Measurements from ENCODE around the gene ATP1A1. TPM values are rescaled to one million over a fixed set of nuclear protein-coding genes. Genes with fewer than 3 reads are reported as not detected.

ATP1A1 gene
- total RNA-seq, 1 donor from 2014 or later, result 123 TPM

- Histone ChIP-seq H3K4me3 (ENCODE audit: low read depth, low read length) (no peak overlapping the region), H3K27me3 (ENCODE audit: control insufficient read depth, insufficient read depth, low read length) (no peaks in the 10 kb centered on the region), H3K36me3 (ENCODE audit: control insufficient read depth, insufficient read depth, low read length) (peaks cover 48% of the 10 kb centered on the region)
- TF ChIP-seq, protein P1, sequence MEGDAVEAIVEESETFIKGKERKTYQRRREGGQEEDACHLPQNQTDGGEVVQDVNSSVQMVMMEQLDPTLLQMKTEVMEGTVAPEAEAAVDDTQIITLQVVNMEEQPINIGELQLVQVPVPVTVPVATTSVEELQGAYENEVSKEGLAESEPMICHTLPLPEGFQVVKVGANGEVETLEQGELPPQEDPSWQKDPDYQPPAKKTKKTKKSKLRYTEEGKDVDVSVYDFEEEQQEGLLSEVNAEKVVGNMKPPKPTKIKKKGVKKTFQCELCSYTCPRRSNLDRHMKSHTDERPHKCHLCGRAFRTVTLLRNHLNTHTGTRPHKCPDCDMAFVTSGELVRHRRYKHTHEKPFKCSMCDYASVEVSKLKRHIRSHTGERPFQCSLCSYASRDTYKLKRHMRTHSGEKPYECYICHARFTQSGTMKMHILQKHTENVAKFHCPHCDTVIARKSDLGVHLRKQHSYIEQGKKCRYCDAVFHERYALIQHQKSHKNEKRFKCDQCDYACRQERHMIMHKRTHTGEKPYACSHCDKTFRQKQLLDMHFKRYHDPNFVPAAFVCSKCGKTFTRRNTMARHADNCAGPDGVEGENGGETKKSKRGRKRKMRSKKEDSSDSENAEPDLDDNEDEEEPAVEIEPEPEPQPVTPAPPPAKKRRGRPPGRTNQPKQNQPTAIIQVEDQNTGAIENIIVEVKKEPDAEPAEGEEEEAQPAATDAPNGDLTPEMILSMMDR (IDR thresholded peaks at IDR 0.05; ENCODE audit: insufficient read depth, low read length, severe bottlenecking), result no peak
- no peak for DNase-seq (ENCODE audit: low read depth)
- no peak for FAIRE-seq
Observed at GRCh38 chr1:116397728-116398127, 24.7 kb downstream of the ATP1A1 start.

GRCh38 chr1:116400780-116401179 is 27.7 kb downstream of the ATP1A1 start:
- Histone ChIP-seq H3K36me3 (ENCODE audit: control insufficient read depth, insufficient read depth, low read length) (peaks cover 54% of the 10 kb centered on the region), H3K27me3 (ENCODE audit: control insufficient read depth, insufficient read depth, low read length) (no peaks in the 10 kb centered on the region), H3K4me3 (ENCODE audit: low read depth, low read length) (no peak overlapping the region)
- TF ChIP-seq, protein P1 (IDR thresholded peaks at IDR 0.05; ENCODE audit: insufficient read depth, low read length, severe bottlenecking), result no peak
- FAIRE-seq (no peak), DNase-seq (ENCODE audit: low read depth) (no peak)

DNA sequence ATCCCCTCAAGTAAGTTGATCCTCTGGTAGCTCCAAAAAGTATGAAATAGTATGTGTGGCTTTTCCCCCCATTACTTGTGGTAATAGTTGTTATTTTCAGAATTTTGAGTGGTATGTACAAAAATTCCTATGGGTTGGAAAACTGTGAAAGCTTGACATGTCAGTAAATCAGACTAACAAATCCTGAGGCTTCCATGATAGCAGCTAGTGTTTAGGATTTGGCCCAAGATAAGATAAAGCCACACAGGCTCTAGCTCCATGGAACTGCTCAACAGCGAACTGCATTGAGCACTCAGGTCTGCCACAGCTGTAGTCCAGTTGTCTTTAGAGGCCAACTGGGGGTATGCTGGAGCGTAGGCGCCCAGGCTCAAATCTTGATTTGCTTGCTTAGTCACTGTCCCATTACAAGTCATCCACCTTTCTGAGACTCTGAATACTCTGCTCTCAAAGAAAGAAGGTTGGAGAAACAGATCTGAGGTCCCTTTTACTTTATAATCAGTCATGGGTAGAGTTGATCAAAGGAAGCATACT is 28.7 kb downstream of the ATP1A1 start:
- FAIRE-seq, result no peak
- no peaks in the 10 kb centered on the region for H3K27me3 ChIP-seq (ENCODE audit: control insufficient read depth, insufficient read depth, low read length)
- H3K4me3 ChIP-seq (ENCODE audit: low read depth, low read length), result no peak overlapping the region
- DNase-seq (ENCODE audit: low read depth), result no peak
- TF ChIP-seq, protein P1 (IDR thresholded peaks at IDR 0.05; ENCODE audit: insufficient read depth, low read length, severe bottlenecking), result no peak
- H3K36me3 ChIP-seq (ENCODE audit: control insufficient read depth, insufficient read depth, low read length), result peaks cover 54% of the 10 kb centered on the region

GRCh38 chr1:116402333-116402732 is 29.3 kb downstream of the ATP1A1 start:
- TF ChIP-seq, protein P1 (IDR thresholded peaks at IDR 0.05; ENCODE audit: insufficient read depth, low read length, severe bottlenecking), result no peak
- FAIRE-seq, result no peak
- Histone ChIP-seq H3K27me3 (ENCODE audit: control insufficient read depth, insufficient read depth, low read length) (no peaks in the 10 kb centered on the region), H3K4me3 (ENCODE audit: low read depth, low read length) (no peak overlapping the region), H3K36me3 (ENCODE audit: control insufficient read depth, insufficient read depth, low read length) (peaks cover 50% of the 10 kb centered on the region)
- no peak for DNase-seq (ENCODE audit: low read depth)

GRCh38 chr1:116403496-116404136 is 30.6 kb downstream of the ATP1A1 start:
- H3K36me3 ChIP-seq (ENCODE audit: control insufficient read depth, insufficient read depth, low read length), result peaks cover 40% of the 10 kb centered on the region
- no peak for FAIRE-seq

More at GRCh38 chr1:116403496-116404136, 30.6 kb downstream of the ATP1A1 start:
- Histone ChIP-seq H3K4me3 (ENCODE audit: low read depth, low read length) (no peak overlapping the region), H3K27me3 (ENCODE audit: control insufficient read depth, insufficient read depth, low read length) (no peaks in the 10 kb centered on the region)
- TF ChIP-seq, protein P1 (IDR thresholded peaks at IDR 0.05; ENCODE audit: insufficient read depth, low read length, severe bottlenecking), result no peak
- peak; percentile 51 for DNase-seq (ENCODE audit: low read depth)

Measured in bronchial epithelial cell (primary cell).